Measurements from ENCODE around the gene HCRT.

The HCRT gene

GRCh38 chr17:42136654-42137051, 48.6 kb downstream of the HCRT start:
- no peak for DNase-seq

GRCh38 chr17:42135664-42136653, 49.3 kb downstream of the HCRT start:
- DNase-seq: no peak

GRCh38 chr17:42135151-42135550, 50.1 kb downstream of the HCRT start:
- DNase-seq: no peak

Measured in NCI-H526 (cell line).